ENCODE data around the gene MTAP. TPM values are rescaled to one million over a fixed set of nuclear protein-coding genes. Genes with fewer than 3 reads are reported as not detected.

The MTAP gene
- total and polyA plus RNA-seq, 12 donors, result 4.9 to 26.2 (median 20.6) TPM

- no peak for TF ChIP-seq CTCF (IDR thresholded peaks at IDR 0.05)
- Histone ChIP-seq H3K27ac (no peak overlapping the region), H3K4me3 (no peak overlapping the region), H3K27me3 (peaks cover 0 to 98% (median 95%) of the 10 kb centered on the region in 7 donors), H3K36me3 (no peaks in the 10 kb centered on the region), H3K9me3 (no peaks in the 10 kb centered on the region), H3K4me1 (peaks cover 0 to 5% (median 0%) of the 10 kb centered on the region in 9 donors)
- DNase-seq, result no peak
- no peak for ATAC-seq
- WGBS, 2 donors, result 67 to 75% methylated on average over 5 of the region's 5 CpGs
- intact Hi-C loops (cut with DNase I), result loop anchor here in 1 of 10 donors (2.0 kb wide), 1 partner anchor 17 kb away; no protein-coding TSS in a partner anchor
Observed at GRCh38 chr9:21985964-21986667, 183.7 kb downstream of the MTAP start.

Other genes starting within 250 kb of the MTAP start
- 1 to 10 TPM in 2 of 10 donors, under 1 TPM in 3, not detected in 5; 0.31 to 1.9 (median 0.48) TPM for gene CDKN2A, start 191.8 kb downstream of the MTAP start, total RNA-seq
- gene CDKN2A, start 191.8 kb downstream of the MTAP start, polyA plus RNA-seq, result 1 to 10 TPM in 1 of 2 donors, under 1 TPM in 1; 0.03 to 1.1 TPM
- under 1 TPM in 3 of 10 donors, not detected in 7; 0.14 to 0.45 (median 0.30) TPM for gene CDKN2B-AS1, start 192.2 kb downstream of the MTAP start, total RNA-seq
- not detected for gene CDKN2B-AS1, start 192.2 kb downstream of the MTAP start, polyA plus RNA-seq
- gene CDKN2B, start 206.7 kb downstream of the MTAP start, total RNA-seq, result 1 to 10 TPM; 1.3 to 5.2 (median 2.2) TPM
- 1 to 10 TPM; 1.1 to 1.4 TPM for gene CDKN2B, start 206.7 kb downstream of the MTAP start, polyA plus RNA-seq